K562 (cell line): Measurements from ENCODE around the gene DND1. TPM values are rescaled to one million over a fixed set of nuclear protein-coding genes. Genes with fewer than 3 reads are reported as not detected.

Experiments used
- ATAC-seq: fragments of 200-7000 bp; cut with Tn5 transposase; 3 replicates; pipeline ENCODE4 v1.9.1; 2020; ENCODE audit warnings: moderate library complexity
- Bru-seq: library from RNA; stranded (reverse); fragments of 400-500 nt; gene quantifications from one replicate; lab custom pipeline; 2021; lab: Mats Ljungman, UMichigan
- BruChase-seq, 2 experiments: library from RNA; stranded (reverse); fragments of 400-500 nt; gene quantifications; one replicate each; lab custom pipeline; 2021; lab: Mats Ljungman, UMichigan
- BruUV-seq: library from RNA; stranded (reverse); fragments of 400-500 nt; replicated peaks from 2 replicates; lab custom pipeline; 2021; lab: Mats Ljungman, UMichigan
- CTCF ChIA-PET: fragments of 300-600 bp; formaldehyde crosslinking; extraction: SDS; loops from one replicate; lab custom pipeline; 2021; ENCODE audit warnings: low intra/inter-chr PET ratio; lab: Yijun Ruan, JAX
- POLR2A ChIA-PET: fragments of 300-600, 350-650 bp; sonication (Branson Sonifier 250); formaldehyde crosslinking; extraction: SDS; loops from one replicate; lab custom pipeline; 2021; ENCODE audit warnings: antibody characterized with exemption, inconsistent platforms; lab: Yijun Ruan, JAX
- DNase-seq, 4 experiments: peaks; one replicate each; pipeline versions ENCODE4 v3.0.0 to v3.0.0-alpha.2; 2011 to 2018; ENCODE audit warnings: low spot score in 3 of 4, mixed read lengths in 3 of 4; ENCODE audit errors: extremely low read depth in 1 of 4
- FAIRE-seq: peaks from 2 replicates; lab custom pipeline; 2011; peaks lifted over from hg19 to GRCh38; lab: Jason Lieb, UNC
- H2AFZ ChIP-seq: 2 replicates; pipeline ENCODE4 v1.6.0; 2011; ENCODE audit warnings: low read depth, low read length, control low read depth, inconsistent platforms
- H3K27ac ChIP-seq: fragments of 200-600 bp; 3 replicates; pipeline ENCODE4 v1.8.0; 2011; ENCODE audit warnings: low read depth, mild to moderate bottlenecking, control low read depth, inconsistent platforms, low read length, moderate library complexity, mixed read lengths; ENCODE audit errors: extremely low read depth
- H3K27me3 ChIP-seq, 2 experiments: fragments of 300-600 bp in 1 of 2; 2 replicates in 1 of 2; 3 replicates in 1 of 2; pipeline versions ENCODE4 v1.6.0 to v1.8.0; 2011; ENCODE audit warnings: inconsistent platforms in 2 of 2, low read length in 2 of 2, mild to moderate bottlenecking in 1 of 2, mixed read lengths in 1 of 2, moderate library complexity in 1 of 2; ENCODE audit not compliant: control insufficient read depth in 2 of 2, insufficient read depth in 2 of 2
- H3K36me3 ChIP-seq: fragments of 300-600 bp; 3 replicates; pipeline ENCODE4 v1.8.0; 2011; ENCODE audit warnings: mild to moderate bottlenecking, low read length, inconsistent platforms; ENCODE audit not compliant: control insufficient read depth, insufficient read depth
- H3K4me1 ChIP-seq, 2 experiments: fragments of 200-600 bp in 1 of 2; replicated peaks in 1 of 2; 2 replicates in 1 of 2; 3 replicates in 1 of 2; pipeline versions ENCODE4 v1.5.1 to v1.8.0; 2011; ENCODE audit warnings: inconsistent platforms in 2 of 2, low read length in 2 of 2, mild to moderate bottlenecking in 1 of 2, mixed read lengths in 1 of 2, moderate library complexity in 1 of 2; ENCODE audit not compliant: control insufficient read depth in 2 of 2, insufficient read depth in 2 of 2
- H3K4me2 ChIP-seq: 2 replicates; pipeline ENCODE4 v1.6.1; 2011; ENCODE audit warnings: low read length, control low read depth, inconsistent platforms, mixed read lengths; ENCODE audit not compliant: insufficient read depth
- H3K4me3 ChIP-seq: fragments of 200-600 bp; sonication (generic), shearing (Covaris generic); 2 replicates; pipeline ENCODE4 v1.5.1; 2016; ENCODE audit warnings: control low read depth, inconsistent platforms
- H3K79me2 ChIP-seq: fragments of 200-600 bp; 3 replicates; pipeline ENCODE4 v1.8.0; 2011; ENCODE audit warnings: low read length, inconsistent platforms; ENCODE audit not compliant: control insufficient read depth, insufficient read depth
- H3K9ac ChIP-seq, 2 experiments: 2 replicates each; pipeline versions ENCODE4 v1.6.0 to v1.6.1; 2011; ENCODE audit warnings: low read depth in 2 of 2, low read length in 2 of 2, control low read depth in 1 of 2, inconsistent platforms in 1 of 2, mild to moderate bottlenecking in 1 of 2, mixed read lengths in 1 of 2; ENCODE audit not compliant: insufficient read depth in 1 of 2
- H3K9me1 ChIP-seq: one replicate; pipeline ENCODE4 v1.6.0; 2011; ENCODE audit warnings: inconsistent platforms, mild to moderate bottlenecking, low read length, moderate library complexity; ENCODE audit not compliant: control insufficient read depth, insufficient read depth
- H3K9me3 ChIP-seq: replicated peaks from 2 replicates; pipeline ENCODE4 v1.5.1; 2011; ENCODE audit warnings: low read depth, low read length, inconsistent platforms; ENCODE audit not compliant: control insufficient read depth, insufficient read depth
- H4K20me1 ChIP-seq: replicated peaks from 2 replicates; pipeline ENCODE4 v1.6.1; 2011; ENCODE audit warnings: low read length, inconsistent platforms, mixed read lengths; ENCODE audit not compliant: control insufficient read depth, insufficient read depth
- RBFOX2 ChIP-seq: fragments of 200-400 bp; formaldehyde crosslinking; IDR thresholded peaks from 2 replicates; pipeline ENCODE4 v1.6.1; 2017; ENCODE audit warnings: low read depth, mild to moderate bottlenecking, low read length, moderate library complexity
- RCOR1 ChIP-seq, 2 experiments: IDR thresholded peaks; 2 replicates each; pipeline ENCODE4 v1.6.1; 2012; ENCODE audit warnings: low read depth in 2 of 2, low read length in 2 of 2, borderline replicate concordance in 1 of 2, improper control_type of control experiment in 1 of 2
- WGBS: fragments of 100-300 bp; shearing (Covaris generic); methylation state at CpG from one replicate; pipeline ENCODE4 v1.1.6; 2016; ENCODE audit warnings: low coverage, mixed read lengths; ENCODE audit not compliant: insufficient coverage; ENCODE audit errors: missing lambda C conversion rate; 5-methylcytosine and 5-hydroxymethylcytosine counted together
- in situ Hi-C: fragments of 300-500 bp; cut with MboI; formaldehyde crosslinking; loops from 4 replicates; pipeline ENCODE4 v1.15.0; 2018; ENCODE audit warnings: inconsistent platforms, mixed read lengths
- intact Hi-C: fragments of 100-400 bp; cut with micrococcal nuclease; formaldehyde crosslinking; loops from 2 replicates; pipeline ENCODE4 v1.14.2; 2022
- long read RNA-seq, 3 experiments: library from polyadenylated mRNA in 2 of 3; library from RNA in 1 of 3; unstranded in 2 of 3; stranded (forward) in 1 of 3; transcript quantifications; one replicate each; pipeline ENCODE4 v2.0.0, GENCODE V29; 2019 to 2022
- polyA minus RNA-seq, 3 experiments: library from RNA; depleted of rRNA, polyadenylated mRNA; stranded (reverse); fragments of >200 nt; gene quantifications; 2 replicates each; pipeline ENCODE4 v1.2.3, GENCODE V29; 2011
- polyA plus RNA-seq, 8 experiments: library from polyadenylated mRNA; depleted of rRNA in 4 of 8; stranded (reverse) in 5 of 8; unstranded in 3 of 8; fragments of >200 nt; fragmentation: Nextera tagmentation in 2 of 8; fragmentation: Illumina TruSeq in 1 of 8; extraction: Ambion mirVana in 2 of 8; extraction: Trizol in 1 of 8; gene quantifications; 2 replicates each; pipeline versions ENCODE4 v1.2.1 to v1.2.3, GENCODE V29; 2011 to 2014; ENCODE audit warnings: inconsistent platforms in 1 of 8, missing spikeins in 1 of 8
- total RNA-seq, 7 experiments: library from RNA; depleted of rRNA in 6 of 7; stranded (reverse); fragments of >200 nt in 6 of 7; fragmentation: Illumina TruSeq in 2 of 7; extraction: Trizol in 2 of 7; gene quantifications; 2 replicates each; pipeline versions ENCODE4 v1.2.1 to v1.2.3, GENCODE V29; 2011 to 2021; ENCODE audit warnings: low replicate concordance in 1 of 7
- TF ChIP-seq, protein P1 (sequence below): fragments of 450-650 bp; IDR thresholded peaks from 2 replicates; pipeline ENCODE4 v1.6.1; 2018; ENCODE audit not compliant: partially characterized antibody

The DND1 gene
- total RNA-seq (2011; cell fraction: chromatin; rRNA removed; ENCODE audit: low replicate concordance) = 2.5 and 5.9 TPM in 2 replicates
- total RNA-seq (2011; cell fraction: nucleolus; rRNA removed) = 4.2 and 4.3 TPM in 2 replicates
- total RNA-seq (2011; cell fraction: nucleoplasm; rRNA removed) = 4.0 and 4.4 TPM in 2 replicates
- total RNA-seq (2014; rRNA removed) = 1.1 and 2.0 TPM in 2 replicates
- 0.22 TPM in 1 of 2 replicates, not detected in the other for total RNA-seq (2014; rRNA removed; fragmentation: Illumina TruSeq; extraction: Trizol)
- total RNA-seq (2015; rRNA removed; fragmentation: Illumina TruSeq; extraction: Trizol) = 0.41 and 0.43 TPM in 2 replicates
- total RNA-seq (2021) = 0.81 and 1.3 TPM in 2 replicates
- 0.50 and 0.69 TPM in 2 replicates for polyA plus RNA-seq (2011; rRNA removed)
- 1.1 and 1.6 TPM in 2 replicates for polyA plus RNA-seq (2011; cell fraction: cytosol; rRNA removed)
- polyA plus RNA-seq (2011; cell fraction: nucleus; rRNA removed) = 8.5 and 12.4 TPM in 2 replicates
- 0.24 TPM in 1 of 2 replicates, not detected in the other for polyA plus RNA-seq (2012)
- polyA plus RNA-seq (2014; fragmentation: Illumina TruSeq; extraction: Trizol) = 0.37 and 0.61 TPM in 2 replicates
- not detected for polyA plus RNA-seq (2014; fragmentation: Nextera tagmentation; extraction: Ambion mirVana)
- polyA plus RNA-seq (2014; rRNA removed) = 1.3 and 1.5 TPM in 2 replicates
- polyA minus RNA-seq (2011; rRNA and poly(A)+ RNA removed) = 0.21 and 0.33 TPM in 2 replicates
- not detected in 2 replicates for polyA minus RNA-seq (2011; cell fraction: cytosol; rRNA and poly(A)+ RNA removed)
- polyA minus RNA-seq (2011; cell fraction: nucleus; rRNA and poly(A)+ RNA removed) = 0.78 and 1.3 TPM in 2 replicates
- Bru-seq, nascent RNA = percentile 47 among the genes with signal in this experiment
- BruChase-seq, experiment 1, labeled RNA remaining after a 2-hour chase = percentile 45 among the genes with signal in this experiment
- BruChase-seq, experiment 2, labeled RNA remaining after a 6-hour chase = percentile 42 among the genes with signal in this experiment
- long read RNA-seq, experiment 1, partial matches to known transcripts = 3 of 13 reads
- long read RNA-seq, experiment 1, other reads (novel, unspliced or antisense) = 10 of 13 reads
- long read RNA-seq, experiment 2 = 0 reads
- long read RNA-seq, experiment 3, partial matches to known transcripts = 0 of 3 reads
- long read RNA-seq, experiment 3, other reads (novel, unspliced or antisense) = 3 of 3 reads

DNA sequence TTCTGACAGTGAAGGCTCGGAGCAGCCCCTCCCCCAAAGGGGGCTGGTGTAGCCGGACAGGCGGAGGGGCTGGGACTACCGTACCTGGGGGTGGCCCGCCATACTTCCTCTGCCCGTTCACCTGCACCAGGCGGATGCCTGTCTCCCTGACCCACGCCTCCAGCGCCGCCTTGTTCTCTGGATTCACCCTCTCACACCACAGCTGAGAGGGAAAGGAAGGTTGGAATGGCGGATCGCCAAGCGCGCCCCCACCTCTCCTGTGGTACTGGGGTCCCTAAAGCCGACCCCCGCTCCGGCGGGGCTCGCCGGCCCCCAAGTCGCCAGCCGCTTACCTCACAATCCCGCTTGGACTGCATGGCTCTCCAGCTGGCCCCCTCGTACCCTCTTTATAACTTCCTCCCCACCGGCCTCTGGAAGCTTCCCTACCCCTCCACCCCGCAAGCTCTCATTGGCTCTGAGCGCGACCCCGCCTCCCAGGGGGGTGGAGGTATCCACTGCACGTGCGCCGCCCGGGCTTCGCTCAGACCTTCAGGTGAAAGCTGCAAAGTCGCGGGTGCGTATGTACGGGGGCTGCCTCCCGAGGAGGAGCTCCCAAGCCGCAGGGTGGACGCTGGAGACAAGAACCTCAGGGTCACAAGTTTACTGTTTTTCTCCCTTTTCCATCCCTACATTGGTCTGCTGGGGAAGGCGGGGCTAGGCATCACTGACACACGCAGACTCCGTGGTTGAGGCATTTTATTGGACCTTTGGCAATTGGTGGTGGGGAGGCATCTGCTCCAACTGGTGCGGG, at the start of gene DND1:
TSS of gene DND1 (minus strand) at position 390 of the 790 bp plus-strand sequence. CDS start at position 356, 34 bp downstream.
- H3K4me3 ChIP-seq = no peak within 1 kb of the TSS
- ChIA-PET CTCF (no interaction called here), POLR2A (interaction anchor here (0.7 to 3.6 kb wide), 5 partner anchors 8 to 107 kb away, joined by 3 to 12 read pairs (median 3); partner anchors contain the start of genes HARS1 and HARS2)
- no peak within 1 kb of the TSS for H3K27ac ChIP-seq
- peaks cover 0 to 16% of the 10 kb centered on the region in 2 experiments; a peak in 3 of 5 replicates for H3K4me1 ChIP-seq
- no TSS peak for BruUV-seq
- H3K27me3 ChIP-seq = no peaks in the 10 kb centered on the region
- no peak within 1 kb of the TSS for H3K9ac ChIP-seq
- peaks cover 91% of the 10 kb centered on the region for H3K36me3 ChIP-seq
- H3K9me3 ChIP-seq = no peaks in the 10 kb centered on the region
- peak; percentile 34 for ATAC-seq
- intact Hi-C loops = no loop called here
- peak in 3 of 4 experiments; percentile 35 to 62 (median 60) for DNase-seq
- WGBS = 89% methylated on average over 40 of the region's 45 CpGs
- H3K79me2 ChIP-seq = no peaks in the 10 kb centered on the region; the same call in 2 of the 3 replicates
- H2AFZ ChIP-seq = no peak within 1 kb of the TSS
- H4K20me1 ChIP-seq = no peaks in the 10 kb centered on the region
- in situ Hi-C loops = no loop called here
- no peaks in the 10 kb centered on the region for H3K9me1 ChIP-seq
- no peak within 1 kb of the TSS for H3K4me2 ChIP-seq
- peak; percentile 6 for FAIRE-seq
- TF ChIP-seq RBFOX2 (peak; percentile 61), RCOR1 (IDR thresholded peaks at IDR 0.05; ENCODE audit: borderline replicate concordance in 1 of 2, low read depth in 2 of 2, low read length in 2 of 2) (no peak)
- TF ChIP-seq, protein P1, sequence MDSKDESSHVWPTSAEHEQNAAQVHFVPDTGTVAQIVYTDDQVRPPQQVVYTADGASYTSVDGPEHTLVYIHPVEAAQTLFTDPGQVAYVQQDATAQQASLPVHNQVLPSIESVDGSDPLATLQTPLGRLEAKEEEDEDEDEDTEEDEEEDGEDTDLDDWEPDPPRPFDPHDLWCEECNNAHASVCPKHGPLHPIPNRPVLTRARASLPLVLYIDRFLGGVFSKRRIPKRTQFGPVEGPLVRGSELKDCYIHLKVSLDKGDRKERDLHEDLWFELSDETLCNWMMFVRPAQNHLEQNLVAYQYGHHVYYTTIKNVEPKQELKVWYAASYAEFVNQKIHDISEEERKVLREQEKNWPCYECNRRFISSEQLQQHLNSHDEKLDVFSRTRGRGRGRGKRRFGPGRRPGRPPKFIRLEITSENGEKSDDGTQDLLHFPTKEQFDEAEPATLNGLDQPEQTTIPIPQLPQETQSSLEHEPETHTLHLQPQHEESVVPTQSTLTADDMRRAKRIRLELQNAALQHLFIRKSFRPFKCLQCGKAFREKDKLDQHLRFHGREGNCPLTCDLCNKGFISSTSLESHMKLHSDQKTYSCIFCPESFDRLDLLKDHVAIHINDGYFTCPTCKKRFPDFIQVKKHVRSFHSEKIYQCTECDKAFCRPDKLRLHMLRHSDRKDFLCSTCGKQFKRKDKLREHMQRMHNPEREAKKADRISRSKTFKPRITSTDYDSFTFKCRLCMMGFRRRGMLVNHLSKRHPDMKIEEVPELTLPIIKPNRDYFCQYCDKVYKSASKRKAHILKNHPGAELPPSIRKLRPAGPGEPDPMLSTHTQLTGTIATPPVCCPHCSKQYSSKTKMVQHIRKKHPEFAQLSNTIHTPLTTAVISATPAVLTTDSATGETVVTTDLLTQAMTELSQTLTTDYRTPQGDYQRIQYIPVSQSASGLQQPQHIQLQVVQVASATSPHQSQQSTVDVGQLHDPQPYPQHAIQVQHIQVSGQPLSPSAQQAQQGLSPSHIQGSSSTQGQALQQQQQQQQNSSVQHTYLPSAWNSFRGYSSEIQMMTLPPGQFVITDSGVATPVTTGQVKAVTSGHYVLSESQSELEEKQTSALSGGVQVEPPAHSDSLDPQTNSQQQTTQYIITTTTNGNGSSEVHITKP = no peak
